C4-2B (cell line): ENCODE data around the gene ABCC6.
"Not testable (repeated sequence)": the region's sequence is repeated elsewhere in the genome, so short reads cannot be mapped to it uniquely, and the experiment has no call there.

Source experiments
- ZFX ChIP-seq: fragments of 450-650 bp; IDR thresholded peaks from 2 replicates; pipeline ENCODE4 v1.6.1; 2017
- TF ChIP-seq, protein P1 (sequence below): fragments of 450-650 bp; conservative IDR thresholded peaks from 2 replicates; pipeline ENCODE4 v1.5.1; 2017; ENCODE audit warnings: mild to moderate bottlenecking

DNA sequence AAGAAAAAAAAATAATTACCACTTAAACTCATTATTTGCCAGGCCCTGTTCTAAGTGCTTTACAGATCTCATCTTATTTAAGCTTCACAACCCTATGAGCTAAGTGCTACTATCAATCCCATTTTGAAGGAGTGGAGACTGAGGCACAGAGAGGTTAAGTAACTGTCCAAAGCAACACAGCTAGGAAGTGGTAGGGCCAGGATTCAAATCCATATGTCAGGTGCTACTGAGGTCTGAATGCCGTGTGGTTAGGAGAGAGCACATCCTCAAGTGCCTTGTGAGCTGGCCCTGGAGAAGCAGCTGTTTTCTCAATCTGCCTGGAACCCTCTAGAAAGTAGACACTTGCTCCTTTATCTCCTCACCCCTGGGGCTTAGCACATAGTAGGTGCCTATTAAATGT lies 11.9 kb downstream of the ABCC6 start:
- TF ChIP-seq, protein P1, sequence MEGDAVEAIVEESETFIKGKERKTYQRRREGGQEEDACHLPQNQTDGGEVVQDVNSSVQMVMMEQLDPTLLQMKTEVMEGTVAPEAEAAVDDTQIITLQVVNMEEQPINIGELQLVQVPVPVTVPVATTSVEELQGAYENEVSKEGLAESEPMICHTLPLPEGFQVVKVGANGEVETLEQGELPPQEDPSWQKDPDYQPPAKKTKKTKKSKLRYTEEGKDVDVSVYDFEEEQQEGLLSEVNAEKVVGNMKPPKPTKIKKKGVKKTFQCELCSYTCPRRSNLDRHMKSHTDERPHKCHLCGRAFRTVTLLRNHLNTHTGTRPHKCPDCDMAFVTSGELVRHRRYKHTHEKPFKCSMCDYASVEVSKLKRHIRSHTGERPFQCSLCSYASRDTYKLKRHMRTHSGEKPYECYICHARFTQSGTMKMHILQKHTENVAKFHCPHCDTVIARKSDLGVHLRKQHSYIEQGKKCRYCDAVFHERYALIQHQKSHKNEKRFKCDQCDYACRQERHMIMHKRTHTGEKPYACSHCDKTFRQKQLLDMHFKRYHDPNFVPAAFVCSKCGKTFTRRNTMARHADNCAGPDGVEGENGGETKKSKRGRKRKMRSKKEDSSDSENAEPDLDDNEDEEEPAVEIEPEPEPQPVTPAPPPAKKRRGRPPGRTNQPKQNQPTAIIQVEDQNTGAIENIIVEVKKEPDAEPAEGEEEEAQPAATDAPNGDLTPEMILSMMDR, result not testable (repeated sequence)
- not testable (repeated sequence) for TF ChIP-seq ZFX
